ENCODE results near the gene DNAJC8.

The DNAJC8 gene

GRCh38 chr1:28232558-28233263, at the start of gene DNAJC8 (continued):
- no peak for TF ChIP-seq ZNF704 (tag by site-specific recombination; IDR thresholded peaks at IDR 0.05)
- TF ChIP-seq PATZ1 (tag by site-specific recombination; IDR thresholded peaks at IDR 0.05): peak; percentile 71
- TF ChIP-seq ZBTB17 (tag by site-specific recombination; IDR thresholded peaks at IDR 0.05): peak; percentile 65
- TF ChIP-seq ZNF501 (tag by site-specific recombination; IDR thresholded peaks at IDR 0.05): peak; percentile 83; the same call in 1 of the 2 replicates
- TF ChIP-seq KLF10 (tag by site-specific recombination; IDR thresholded peaks at IDR 0.05): peak; percentile 79
- TF ChIP-seq ZNF449 (tag by site-specific recombination; IDR thresholded peaks at IDR 0.05): no peak; the same call in 1 of the 2 replicates
- no peak for TF ChIP-seq CTCF (tag by site-specific recombination; IDR thresholded peaks at IDR 0.05)
- TF ChIP-seq SCRT2 (tag by site-specific recombination; IDR thresholded peaks at IDR 0.05): peak; percentile 88
- TF ChIP-seq ZFP69B (tag by site-specific recombination; IDR thresholded peaks at IDR 0.05): 0 out of 2 replicates have a peak, but pooled peaks have one; percentile 31
- peak; percentile 75 for TF ChIP-seq SCRT1 (tag by site-specific recombination; IDR thresholded peaks at IDR 0.05; ENCODE audit: borderline replicate concordance)
- no peak for TF ChIP-seq ZNF571 (tag by site-specific recombination; IDR thresholded peaks at IDR 0.05)
- TF ChIP-seq ZNF843 (tag by site-specific recombination; IDR thresholded peaks at IDR 0.05): 0 out of 2 replicates have a peak, but pooled peaks have one; percentile 40
- no peak for TF ChIP-seq ZNF596 (tag by site-specific recombination; IDR thresholded peaks at IDR 0.05)
- TF ChIP-seq SP7 (tag by site-specific recombination; IDR thresholded peaks at IDR 0.05): peak; percentile 60
- TF ChIP-seq ZBTB44 (tag by site-specific recombination; IDR thresholded peaks at IDR 0.05): 0 out of 2 replicates have a peak, but pooled peaks have one; percentile 30
- no peak for TF ChIP-seq GLI4 (tag by site-specific recombination; IDR thresholded peaks at IDR 0.05)
- TF ChIP-seq KLF1 (tag by site-specific recombination; IDR thresholded peaks at IDR 0.05): peak; percentile 43
- TF ChIP-seq ZNF548 (tag by site-specific recombination; IDR thresholded peaks at IDR 0.05): no peak
- TF ChIP-seq ZNF2 (tag by site-specific recombination; IDR thresholded peaks at IDR 0.05): peak; percentile 74; the same call in 1 of the 2 replicates
- 0 out of 2 replicates have a peak, but pooled peaks have one; percentile 40 for TF ChIP-seq ZBTB10 (tag by site-specific recombination; IDR thresholded peaks at IDR 0.05)
- TF ChIP-seq ZNF660 (tag by site-specific recombination; IDR thresholded peaks at IDR 0.05): peak; percentile 62; the same call in 1 of the 2 replicates
- TF ChIP-seq ZNF132 (tag by site-specific recombination; IDR thresholded peaks at IDR 0.05; ENCODE audit: borderline replicate concordance): no peak
- TF ChIP-seq ZNF394 (tag by site-specific recombination; IDR thresholded peaks at IDR 0.05; ENCODE audit: borderline replicate concordance): 0 out of 2 replicates have a peak, but pooled peaks have one; percentile 40
- TF ChIP-seq ZNF391 (tag by site-specific recombination; IDR thresholded peaks at IDR 0.05; ENCODE audit: borderline replicate concordance, low read depth): peak; percentile 58; the same call in 1 of the 2 replicates
- TF ChIP-seq KLF9 (tag by site-specific recombination; IDR thresholded peaks at IDR 0.05; ENCODE audit: low read depth): peak; percentile 45
- peak; percentile 89; the same call in 1 of the 2 replicates for TF ChIP-seq KLF16 (tag by site-specific recombination; IDR thresholded peaks at IDR 0.05)
- no peak for TF ChIP-seq ZNF292 (tag by site-specific recombination; IDR thresholded peaks at IDR 0.05; ENCODE audit: borderline replicate concordance, low read depth)
